ENCODE data around the gene ZNF775. TPM values are rescaled to one million over a fixed set of nuclear protein-coding genes. Genes with fewer than 3 reads are reported as not detected.

ZNF775 gene
- total and polyA plus RNA-seq, 2 of the 13 experiments (the other 11 are each of a cell fraction or from before 2014, with no cell fraction given): 3.1 to 3.2 TPM

DNA sequence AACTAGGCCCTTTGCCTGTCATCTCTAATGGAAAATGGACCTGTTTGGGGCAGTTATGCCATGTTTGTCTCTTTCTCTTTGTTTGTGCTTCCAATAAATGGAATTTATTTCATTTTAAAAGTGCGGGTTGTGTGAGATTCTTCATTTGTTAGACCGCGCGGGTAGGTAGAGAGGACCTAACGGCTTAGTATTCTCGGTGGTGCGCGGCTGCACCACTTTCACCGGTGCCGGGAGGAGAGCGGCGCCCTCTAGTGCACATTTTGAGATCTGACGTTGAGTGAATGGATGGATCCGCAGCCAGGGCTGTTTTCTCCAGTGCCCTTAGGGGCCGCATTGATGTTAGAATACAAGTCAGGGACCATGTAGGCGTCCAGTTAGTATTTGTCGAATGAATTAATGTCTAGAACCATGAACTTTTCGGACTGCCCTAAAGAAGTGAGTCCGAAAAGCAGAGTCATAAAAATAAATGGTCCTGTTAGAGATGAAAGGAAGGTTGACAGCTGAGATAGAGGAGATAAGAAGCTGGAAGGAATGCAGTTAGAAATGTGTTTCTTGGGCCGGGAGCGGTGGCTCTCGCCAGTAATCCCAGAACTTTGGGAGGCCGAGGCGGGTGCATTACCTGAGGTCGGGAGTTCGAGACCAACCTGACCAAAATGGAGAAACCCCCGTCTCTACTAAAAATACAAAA lies 42.0 kb downstream of the ZNF775 start (continued):
- TF ChIP-seq PREB (CRISPR knock-in tag; IDR thresholded peaks at IDR 0.05): no peak
- TF ChIP-seq KDM2A (CRISPR knock-in tag; IDR thresholded peaks at IDR 0.05; ENCODE audit: borderline replicate concordance, low read depth): peak; percentile 84
- 0 out of 2 replicates have a peak, but pooled peaks have one; percentile 25 for TF ChIP-seq RCOR2 (CRISPR knock-in tag; IDR thresholded peaks at IDR 0.05)
- 0 out of 2 replicates have a peak, but pooled peaks have one; percentile 42 for TF ChIP-seq IKZF5 (CRISPR knock-in tag; IDR thresholded peaks at IDR 0.05)
- no peak for TF ChIP-seq CREBL2 (CRISPR knock-in tag; IDR thresholded peaks at IDR 0.05; ENCODE audit: borderline replicate concordance)
- TF ChIP-seq ZNF331 (CRISPR knock-in tag; IDR thresholded peaks at IDR 0.05): peak; percentile 60
- no peak for TF ChIP-seq ARID2 (CRISPR knock-in tag; IDR thresholded peaks at IDR 0.05; ENCODE audit: borderline replicate concordance)
- peak; percentile 21; the same call in 1 of the 2 replicates for TF ChIP-seq BCL6 (CRISPR knock-in tag; IDR thresholded peaks at IDR 0.05)
- TF ChIP-seq, protein P1, sequence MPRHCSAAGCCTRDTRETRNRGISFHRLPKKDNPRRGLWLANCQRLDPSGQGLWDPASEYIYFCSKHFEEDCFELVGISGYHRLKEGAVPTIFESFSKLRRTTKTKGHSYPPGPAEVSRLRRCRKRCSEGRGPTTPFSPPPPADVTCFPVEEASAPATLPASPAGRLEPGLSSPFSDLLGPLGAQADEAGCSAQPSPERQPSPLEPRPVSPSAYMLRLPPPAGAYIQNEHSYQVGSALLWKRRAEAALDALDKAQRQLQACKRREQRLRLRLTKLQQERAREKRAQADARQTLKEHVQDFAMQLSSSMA (CRISPR knock-in tag; IDR thresholded peaks at IDR 0.05): no peak
- peak; percentile 85 for TF ChIP-seq RAD21 (CRISPR knock-in tag; IDR thresholded peaks at IDR 0.05)
- TF ChIP-seq, protein P2, sequence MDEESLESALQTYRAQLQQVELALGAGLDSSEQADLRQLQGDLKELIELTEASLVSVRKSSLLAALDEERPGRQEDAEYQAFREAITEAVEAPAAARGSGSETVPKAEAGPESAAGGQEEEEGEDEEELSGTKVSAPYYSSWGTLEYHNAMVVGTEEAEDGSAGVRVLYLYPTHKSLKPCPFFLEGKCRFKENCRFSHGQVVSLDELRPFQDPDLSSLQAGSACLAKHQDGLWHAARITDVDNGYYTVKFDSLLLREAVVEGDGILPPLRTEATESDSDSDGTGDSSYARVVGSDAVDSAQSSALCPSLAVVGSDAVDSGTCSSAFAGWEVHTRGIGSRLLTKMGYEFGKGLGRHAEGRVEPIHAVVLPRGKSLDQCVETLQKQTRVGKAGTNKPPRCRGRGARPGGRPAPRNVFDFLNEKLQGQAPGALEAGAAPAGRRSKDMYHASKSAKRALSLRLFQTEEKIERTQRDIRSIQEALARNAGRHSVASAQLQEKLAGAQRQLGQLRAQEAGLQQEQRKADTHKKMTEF (CRISPR knock-in tag; IDR thresholded peaks at IDR 0.05): peak; percentile 28; the same call in 1 of the 2 replicates
- no peak for TF ChIP-seq SOX6 (IDR thresholded peaks at IDR 0.05)
- TF ChIP-seq SOX6 (CRISPR knock-in tag; IDR thresholded peaks at IDR 0.05): peak; percentile 24; the same call in 1 of the 2 replicates
- TF ChIP-seq MIER3 (CRISPR knock-in tag; IDR thresholded peaks at IDR 0.05; ENCODE audit: borderline replicate concordance): peak; percentile 24; the same call in 1 of the 2 replicates
- 0 out of 2 replicates have a peak, but pooled peaks have one; percentile 59 for TF ChIP-seq STAT5B (CRISPR knock-in tag; IDR thresholded peaks at IDR 0.05)
- 0 out of 2 replicates have a peak, but pooled peaks have one; percentile 26 for TF ChIP-seq FOSL2 (CRISPR knock-in tag; IDR thresholded peaks at IDR 0.05)
- no peak for TF ChIP-seq ZNF44 (CRISPR knock-in tag; IDR thresholded peaks at IDR 0.05)
- peak; percentile 76 for TF ChIP-seq SMC3 (IDR thresholded peaks at IDR 0.05; ENCODE audit: low read length)
- TF ChIP-seq HNRNPL (IDR thresholded peaks at IDR 0.05; ENCODE audit: low read depth, low read length): no peak
- peak; percentile 57; the same call in 1 of the 2 replicates for TF ChIP-seq ZNF614 (CRISPR knock-in tag; IDR thresholded peaks at IDR 0.05; ENCODE audit: borderline replicate concordance)
- 0 out of 2 replicates have a peak, but pooled peaks have one; percentile 36 for TF ChIP-seq GATAD1 (CRISPR knock-in tag; IDR thresholded peaks at IDR 0.05)
- TF ChIP-seq XRCC5 (optimal IDR thresholded peaks at IDR 0.05; ENCODE audit: low read length): peak; percentile 87
- TF ChIP-seq, protein P3, sequence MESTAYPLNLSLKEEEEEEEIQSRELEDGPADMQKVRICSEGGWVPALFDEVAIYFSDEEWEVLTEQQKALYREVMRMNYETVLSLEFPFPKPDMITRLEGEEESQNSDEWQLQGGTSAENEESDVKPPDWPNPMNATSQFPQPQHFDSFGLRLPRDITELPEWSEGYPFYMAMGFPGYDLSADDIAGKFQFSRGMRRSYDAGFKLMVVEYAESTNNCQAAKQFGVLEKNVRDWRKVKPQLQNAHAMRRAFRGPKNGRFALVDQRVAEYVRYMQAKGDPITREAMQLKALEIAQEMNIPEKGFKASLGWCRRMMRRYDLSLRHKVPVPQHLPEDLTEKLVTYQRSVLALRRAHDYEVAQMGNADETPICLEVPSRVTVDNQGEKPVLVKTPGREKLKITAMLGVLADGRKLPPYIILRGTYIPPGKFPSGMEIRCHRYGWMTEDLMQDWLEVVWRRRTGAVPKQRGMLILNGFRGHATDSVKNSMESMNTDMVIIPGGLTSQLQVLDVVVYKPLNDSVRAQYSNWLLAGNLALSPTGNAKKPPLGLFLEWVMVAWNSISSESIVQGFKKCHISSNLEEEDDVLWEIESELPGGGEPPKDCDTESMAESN (CRISPR knock-in tag; conservative IDR thresholded peaks at IDR 0.05): no peak
- 0 out of 2 replicates have a peak, but pooled peaks have one; percentile 23 for TF ChIP-seq ZNF441 (CRISPR knock-in tag; IDR thresholded peaks at IDR 0.05; ENCODE audit: borderline replicate concordance)
